Osteoblast (primary cell): Measurements from ENCODE around the gene KLHL21. TPM values are rescaled to one million over a fixed set of nuclear protein-coding genes. Genes with fewer than 3 reads are reported as not detected.
A peak's percentile ranks its signal among the peaks of the same experiment; 100 is the strongest.

Source experiments
- DNase-seq: peaks from one replicate; pipeline ENCODE4 v3.0.0; 2011; ENCODE audit warnings: low spot score, mixed read lengths; ENCODE audit not compliant: insufficient read length; ENCODE audit errors: missing footprints
- H2AFZ ChIP-seq: 2 replicates; pipeline ENCODE4 v1.6.0; 2011; ENCODE audit warnings: mild to moderate bottlenecking, low read length
- H3K27ac ChIP-seq: 2 replicates; pipeline ENCODE4 v1.5.1; 2011; ENCODE audit warnings: mild to moderate bottlenecking, low read depth, low read length, moderate library complexity
- H3K27me3 ChIP-seq: 2 replicates; pipeline ENCODE4 v1.6.0; 2012; ENCODE audit warnings: mild to moderate bottlenecking, control low read depth, inconsistent platforms, low read length, moderate library complexity; ENCODE audit not compliant: insufficient read depth
- H3K36me3 ChIP-seq: 2 replicates; pipeline ENCODE4 v1.5.1; 2011; ENCODE audit warnings: mild to moderate bottlenecking, low read length, control low read depth, moderate library complexity; ENCODE audit not compliant: insufficient read depth
- H3K4me1 ChIP-seq: 2 replicates; pipeline ENCODE4 v1.5.1; 2011; ENCODE audit warnings: mild to moderate bottlenecking, low read length, control low read depth, moderate library complexity; ENCODE audit not compliant: insufficient read depth
- H3K4me2 ChIP-seq: 2 replicates; pipeline ENCODE4 v1.6.0; 2011; ENCODE audit warnings: mild to moderate bottlenecking, low read length; ENCODE audit not compliant: insufficient read depth
- H3K4me3 ChIP-seq: fragments of 200-600 bp; sonication (generic); 3 replicates; pipeline ENCODE4 v1.5.1; 2012; ENCODE audit warnings: mild to moderate bottlenecking, low read length, inconsistent platforms; ENCODE audit not compliant: insufficient read depth
- H3K79me2 ChIP-seq: 2 replicates; pipeline ENCODE4 v1.6.0; 2012; ENCODE audit warnings: mild to moderate bottlenecking, low read length, control low read depth, inconsistent platforms; ENCODE audit not compliant: insufficient read depth
- H3K9me3 ChIP-seq: 2 replicates; pipeline ENCODE4 v1.5.1; 2011; ENCODE audit warnings: low read depth, low read length, control low read depth
- H4K20me1 ChIP-seq: 2 replicates; pipeline ENCODE4 v1.6.0; 2012; ENCODE audit warnings: mild to moderate bottlenecking, low read length, control low read depth; ENCODE audit not compliant: insufficient read depth
- total RNA-seq: library from RNA; depleted of rRNA; stranded (reverse); fragments of >200 nt; gene quantifications from 2 replicates; pipeline ENCODE4 v1.2.3, GENCODE V29; 2012
- TF ChIP-seq, protein P1 (sequence below): IDR thresholded peaks from 2 replicates; pipeline ENCODE4 v1.5.1; 2011; ENCODE audit warnings: mild to moderate bottlenecking, low read depth, low read length, moderate library complexity; ENCODE audit errors: extremely low read depth

Gene KLHL21
- total RNA-seq, 1 donor: 86.1 TPM

GRCh38 chr1:6627841-6628545 lies 25.3 kb upstream of the KLHL21 start:
- Histone ChIP-seq H3K9me3 (no peaks in the 10 kb centered on the region), H3K4me1 (peaks cover 9% of the 10 kb centered on the region), H3K36me3 (peaks cover 52% of the 10 kb centered on the region), H2AFZ (no peak overlapping the region), H3K4me2 (no peak overlapping the region), H4K20me1 (peaks cover 22% of the 10 kb centered on the region), H3K27ac (no peak overlapping the region), H3K27me3 (no peaks in the 10 kb centered on the region), H3K4me3 (no peak overlapping the region), H3K79me2 (peaks cover 55% of the 10 kb centered on the region)
- peak; percentile 87 for DNase-seq
- TF ChIP-seq, protein P1, sequence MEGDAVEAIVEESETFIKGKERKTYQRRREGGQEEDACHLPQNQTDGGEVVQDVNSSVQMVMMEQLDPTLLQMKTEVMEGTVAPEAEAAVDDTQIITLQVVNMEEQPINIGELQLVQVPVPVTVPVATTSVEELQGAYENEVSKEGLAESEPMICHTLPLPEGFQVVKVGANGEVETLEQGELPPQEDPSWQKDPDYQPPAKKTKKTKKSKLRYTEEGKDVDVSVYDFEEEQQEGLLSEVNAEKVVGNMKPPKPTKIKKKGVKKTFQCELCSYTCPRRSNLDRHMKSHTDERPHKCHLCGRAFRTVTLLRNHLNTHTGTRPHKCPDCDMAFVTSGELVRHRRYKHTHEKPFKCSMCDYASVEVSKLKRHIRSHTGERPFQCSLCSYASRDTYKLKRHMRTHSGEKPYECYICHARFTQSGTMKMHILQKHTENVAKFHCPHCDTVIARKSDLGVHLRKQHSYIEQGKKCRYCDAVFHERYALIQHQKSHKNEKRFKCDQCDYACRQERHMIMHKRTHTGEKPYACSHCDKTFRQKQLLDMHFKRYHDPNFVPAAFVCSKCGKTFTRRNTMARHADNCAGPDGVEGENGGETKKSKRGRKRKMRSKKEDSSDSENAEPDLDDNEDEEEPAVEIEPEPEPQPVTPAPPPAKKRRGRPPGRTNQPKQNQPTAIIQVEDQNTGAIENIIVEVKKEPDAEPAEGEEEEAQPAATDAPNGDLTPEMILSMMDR: no peak

- Histone ChIP-seq H3K36me3 (peaks cover 54% of the 10 kb centered on the region), H3K4me2 (no peak overlapping the region), H2AFZ (no peak overlapping the region), H3K27ac (no peak overlapping the region), H4K20me1 (peaks cover 31% of the 10 kb centered on the region), H3K4me3 (no peak overlapping the region), H3K27me3 (no peaks in the 10 kb centered on the region), H3K9me3 (no peaks in the 10 kb centered on the region), H3K79me2 (peaks cover 65% of the 10 kb centered on the region), H3K4me1 (peaks cover 9% of the 10 kb centered on the region)
- TF ChIP-seq, protein P1: no peak
- no peak for DNase-seq
These were observed 24.4 kb upstream of the KLHL21 start for GRCh38 chr1:6627031-6627430.

DNA sequence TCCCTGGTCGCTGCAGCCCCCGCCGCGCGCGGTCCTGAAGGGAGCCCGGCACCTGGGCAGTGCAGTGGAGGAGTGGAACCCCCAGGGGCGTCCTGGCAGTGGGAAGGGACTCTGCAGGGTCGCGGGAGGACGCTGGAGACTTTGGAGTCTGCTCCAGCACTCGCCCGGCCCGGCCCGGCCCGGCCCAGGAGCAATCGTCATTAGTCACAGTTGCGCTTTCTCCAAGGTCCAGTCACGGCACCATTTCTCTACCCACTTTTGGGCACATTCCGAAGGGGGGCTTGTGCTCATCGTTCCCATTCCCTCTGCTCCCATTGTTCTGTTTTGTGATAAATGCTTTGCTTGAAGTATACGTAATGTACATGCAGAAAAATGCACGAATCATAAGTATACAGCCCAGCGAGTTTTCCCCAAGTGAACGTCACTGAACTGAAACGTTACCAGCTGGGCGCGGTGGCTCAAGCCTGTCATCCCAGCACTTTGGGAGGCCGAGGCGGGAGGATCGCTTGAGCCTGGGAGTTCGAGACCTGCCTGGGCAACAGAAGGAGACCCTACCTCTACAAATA lies 23.0 kb upstream of the KLHL21 start:
- Histone ChIP-seq H3K4me1 (peaks cover 9% of the 10 kb centered on the region), H2AFZ (peak overlapping the region; percentile 61), H3K27me3 (no peaks in the 10 kb centered on the region), H3K79me2 (peaks cover 76% of the 10 kb centered on the region), H3K27ac (peak overlapping the region; percentile 70), H3K4me2 (peak overlapping the region; percentile 81), H3K4me3 (peak overlapping the region; percentile 76), H3K36me3 (peaks cover 62% of the 10 kb centered on the region), H3K9me3 (no peaks in the 10 kb centered on the region), H4K20me1 (peaks cover 41% of the 10 kb centered on the region)
- DNase-seq: peak; percentile 96
- TF ChIP-seq, protein P1: no peak
